ENCODE results near the gene ATP8A2. TPM values are rescaled to one million over a fixed set of nuclear protein-coding genes. Genes with fewer than 3 reads are reported as not detected.

The ATP8A2 gene
- total and polyA plus RNA-seq, 12 donors, result under 0.01 to 0.18 (median 0.10) TPM; not detected in 3

GRCh38 chr13:25741796-25742195, 370.0 kb downstream of the ATP8A2 start:
- WGBS, 2 donors, result 96 to 98% methylated on average over 5 of the region's 5 CpGs
- no peak for ATAC-seq

DNA sequence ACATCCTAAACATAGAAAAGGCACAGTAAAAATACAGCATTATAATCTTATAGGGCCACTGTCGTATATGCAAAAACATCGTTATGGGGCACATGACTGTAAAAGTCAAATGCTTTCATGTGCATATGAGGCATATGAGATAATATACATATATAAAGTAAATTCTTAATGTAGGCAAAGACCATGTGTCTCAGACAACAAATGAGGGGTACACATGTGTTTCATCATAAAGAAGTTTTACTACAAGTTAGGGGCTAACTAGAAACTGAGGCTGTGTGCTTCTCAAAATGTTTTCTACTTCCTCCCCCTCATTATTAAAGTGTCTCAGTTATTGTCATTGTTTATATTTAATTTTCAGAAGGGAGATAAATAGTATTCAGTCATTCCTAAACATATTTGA, 370.4 kb downstream of the ATP8A2 start:
- peaks cover 0 to 9% (median 6%) of the 10 kb centered on the region in 9 donors for H3K4me1 ChIP-seq
- no peaks in the 10 kb centered on the region for H3K36me3 ChIP-seq
- DNase-seq (no peak), ATAC-seq (no peak)
- H3K27ac ChIP-seq, result no peak overlapping the region
- H3K9me3 ChIP-seq, result no peaks in the 10 kb centered on the region
- WGBS, 2 donors, result 94 to 98% methylated on average over 2 of the region's 2 CpGs
- intact Hi-C loops (cut with DNase I), result no loop called here
- H3K4me3 ChIP-seq, result no peak overlapping the region
- H3K27me3 ChIP-seq, result peaks cover 0 to 9% (median 0%) of the 10 kb centered on the region in 7 donors
- TF ChIP-seq, protein P1, sequence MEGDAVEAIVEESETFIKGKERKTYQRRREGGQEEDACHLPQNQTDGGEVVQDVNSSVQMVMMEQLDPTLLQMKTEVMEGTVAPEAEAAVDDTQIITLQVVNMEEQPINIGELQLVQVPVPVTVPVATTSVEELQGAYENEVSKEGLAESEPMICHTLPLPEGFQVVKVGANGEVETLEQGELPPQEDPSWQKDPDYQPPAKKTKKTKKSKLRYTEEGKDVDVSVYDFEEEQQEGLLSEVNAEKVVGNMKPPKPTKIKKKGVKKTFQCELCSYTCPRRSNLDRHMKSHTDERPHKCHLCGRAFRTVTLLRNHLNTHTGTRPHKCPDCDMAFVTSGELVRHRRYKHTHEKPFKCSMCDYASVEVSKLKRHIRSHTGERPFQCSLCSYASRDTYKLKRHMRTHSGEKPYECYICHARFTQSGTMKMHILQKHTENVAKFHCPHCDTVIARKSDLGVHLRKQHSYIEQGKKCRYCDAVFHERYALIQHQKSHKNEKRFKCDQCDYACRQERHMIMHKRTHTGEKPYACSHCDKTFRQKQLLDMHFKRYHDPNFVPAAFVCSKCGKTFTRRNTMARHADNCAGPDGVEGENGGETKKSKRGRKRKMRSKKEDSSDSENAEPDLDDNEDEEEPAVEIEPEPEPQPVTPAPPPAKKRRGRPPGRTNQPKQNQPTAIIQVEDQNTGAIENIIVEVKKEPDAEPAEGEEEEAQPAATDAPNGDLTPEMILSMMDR (IDR thresholded peaks at IDR 0.05), result no peak

More at GRCh38 chr13:25741796-25742195, 370.0 kb downstream of the ATP8A2 start:
- no peaks in the 10 kb centered on the region for H3K9me3 ChIP-seq
- H3K36me3 ChIP-seq, result no peaks in the 10 kb centered on the region
- no peak overlapping the region for H3K4me3 ChIP-seq
- intact Hi-C loops (cut with DNase I), result no loop called here
- H3K27me3 ChIP-seq, result peaks cover 0 to 9% (median 0%) of the 10 kb centered on the region in 7 donors
- peaks cover 0 to 9% (median 6%) of the 10 kb centered on the region in 9 donors for H3K4me1 ChIP-seq
- TF ChIP-seq, protein P1 (IDR thresholded peaks at IDR 0.05), result no peak
- no peak for DNase-seq
- H3K27ac ChIP-seq, result no peak overlapping the region

DNA sequence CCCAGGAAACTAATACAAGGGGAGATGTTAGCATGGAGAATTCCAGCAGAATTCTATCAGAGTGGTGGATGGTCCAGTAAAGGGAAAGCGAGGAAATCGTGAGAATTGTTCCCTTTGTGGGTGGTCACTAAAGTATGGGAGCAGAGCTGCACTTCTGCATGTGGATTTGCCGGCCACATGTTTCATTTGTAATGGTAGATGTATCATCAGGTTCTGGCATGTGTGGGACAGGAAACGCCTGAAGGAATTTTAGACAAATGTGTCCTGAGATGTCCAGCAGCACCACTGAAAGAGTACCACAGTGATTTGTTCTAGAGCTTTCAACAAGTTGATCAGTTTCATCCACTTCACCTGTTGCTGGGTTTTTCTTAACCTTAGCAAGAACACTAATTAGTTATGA, 371.6 kb downstream of the ATP8A2 start:
- Histone ChIP-seq H3K4me1 (peaks cover 0 to 7% (median 5%) of the 10 kb centered on the region in 9 donors), H3K4me3 (no peak overlapping the region), H3K27ac (no peak overlapping the region), H3K9me3 (no peaks in the 10 kb centered on the region), H3K27me3 (peaks cover 0 to 9% (median 0%) of the 10 kb centered on the region in 7 donors), H3K36me3 (no peaks in the 10 kb centered on the region)
- ATAC-seq, result no peak
- TF ChIP-seq, protein P1 (IDR thresholded peaks at IDR 0.05), result no peak
- intact Hi-C loops (cut with DNase I), result no loop called here
- no peak for DNase-seq
- WGBS, 2 donors, result 89 to 90% methylated on average over 4 of the region's 4 CpGs

- ATAC-seq, result no peak
- no peak for DNase-seq
- TF ChIP-seq, protein P1 (IDR thresholded peaks at IDR 0.05), result no peak
- Histone ChIP-seq H3K4me1 (no peaks in the 10 kb centered on the region), H3K27me3 (peaks cover 0 to 9% (median 0%) of the 10 kb centered on the region in 7 donors), H3K4me3 (no peak overlapping the region), H3K9me3 (no peaks in the 10 kb centered on the region), H3K27ac (no peak overlapping the region), H3K36me3 (no peaks in the 10 kb centered on the region)
- intact Hi-C loops (cut with DNase I), result no loop called here
- 56 to 58% methylated on average over 6 of the region's 6 CpGs for WGBS, 2 donors
These were observed 372.4 kb downstream of the ATP8A2 start for GRCh38 chr13:25744178-25744577.
